ENCODE results near the gene PPT2.
A peak's percentile ranks its signal among the peaks of the same experiment; 100 is the strongest.

Gene PPT2

GRCh38 chr6:32153564-32154513 is at the start of gene PPT2:
Gene PPT2 (plus strand): TSS chr6:32154141. CDS start chr6:32154595, 454 bp downstream.
- Histone ChIP-seq H3K9me3 (ENCODE audit: control insufficient read depth, insufficient read depth, low read length) (no peaks in the 10 kb centered on the region), H3K4me3 (ENCODE audit: low read depth, low read length) (peak within 1 kb of the TSS; percentile 97), H3K27ac (ENCODE audit: low read depth, low read length) (peak within 1 kb of the TSS; percentile 94), H3K27me3 (ENCODE audit: control insufficient read depth, insufficient read depth, low read length) (peaks cover 41% of the 10 kb centered on the region), H3K9ac (ENCODE audit: low read depth, low read length) (peak within 1 kb of the TSS; percentile 90), H3K4me1 (ENCODE audit: control insufficient read depth, insufficient read depth, low read length) (peaks cover 27% of the 10 kb centered on the region), H3K36me3 (ENCODE audit: control insufficient read depth, insufficient read depth, low read length) (peaks cover 32% of the 10 kb centered on the region)

GRCh38 chr6:32105433-32105832 is 48.5 kb upstream of the PPT2 start:
- H3K4me3 ChIP-seq (ENCODE audit: low read depth, low read length), result no peak overlapping the region
- no peak overlapping the region for H3K27ac ChIP-seq (ENCODE audit: low read depth, low read length)
- H3K36me3 ChIP-seq (ENCODE audit: control insufficient read depth, insufficient read depth, low read length), result no peaks in the 10 kb centered on the region
- peaks cover 5% of the 10 kb centered on the region; the same call in 1 of the 2 replicates for H3K4me1 ChIP-seq (ENCODE audit: control insufficient read depth, insufficient read depth, low read length)
- no peaks in the 10 kb centered on the region for H3K9me3 ChIP-seq (ENCODE audit: control insufficient read depth, insufficient read depth, low read length)
- no peak overlapping the region for H3K9ac ChIP-seq (ENCODE audit: low read depth, low read length)
- H3K27me3 ChIP-seq (ENCODE audit: control insufficient read depth, insufficient read depth, low read length), result peaks cover 15% of the 10 kb centered on the region

GRCh38 chr6:32107406-32107805 is 46.5 kb upstream of the PPT2 start:
- no peak overlapping the region for H3K4me3 ChIP-seq (ENCODE audit: low read depth, low read length)
- peaks cover 5% of the 10 kb centered on the region; the same call in 1 of the 2 replicates for H3K4me1 ChIP-seq (ENCODE audit: control insufficient read depth, insufficient read depth, low read length)
- no peaks in the 10 kb centered on the region for H3K36me3 ChIP-seq (ENCODE audit: control insufficient read depth, insufficient read depth, low read length)
- H3K9ac ChIP-seq (ENCODE audit: low read depth, low read length), result no peak overlapping the region
- H3K27ac ChIP-seq (ENCODE audit: low read depth, low read length), result no peak overlapping the region
- H3K9me3 ChIP-seq (ENCODE audit: control insufficient read depth, insufficient read depth, low read length), result no peaks in the 10 kb centered on the region
- peaks cover 15% of the 10 kb centered on the region for H3K27me3 ChIP-seq (ENCODE audit: control insufficient read depth, insufficient read depth, low read length)

GRCh38 chr6:32108094-32108627 is 45.8 kb upstream of the PPT2 start:
- Histone ChIP-seq H3K36me3 (ENCODE audit: control insufficient read depth, insufficient read depth, low read length) (no peaks in the 10 kb centered on the region), H3K4me3 (ENCODE audit: low read depth, low read length) (no peak overlapping the region), H3K9me3 (ENCODE audit: control insufficient read depth, insufficient read depth, low read length) (no peaks in the 10 kb centered on the region), H3K27ac (ENCODE audit: low read depth, low read length) (no peak overlapping the region), H3K4me1 (ENCODE audit: control insufficient read depth, insufficient read depth, low read length) (peaks cover 5% of the 10 kb centered on the region; the same call in 1 of the 2 replicates), H3K27me3 (ENCODE audit: control insufficient read depth, insufficient read depth, low read length) (peaks cover 15% of the 10 kb centered on the region), H3K9ac (ENCODE audit: low read depth, low read length) (no peak overlapping the region)

- Histone ChIP-seq H3K36me3 (ENCODE audit: control insufficient read depth, insufficient read depth, low read length) (no peaks in the 10 kb centered on the region), H3K9me3 (ENCODE audit: control insufficient read depth, insufficient read depth, low read length) (no peaks in the 10 kb centered on the region), H3K4me3 (ENCODE audit: low read depth, low read length) (peak overlapping the region; percentile 31; the same call in 1 of the 2 replicates), H3K4me1 (ENCODE audit: control insufficient read depth, insufficient read depth, low read length) (peaks cover 5% of the 10 kb centered on the region; the same call in 1 of the 2 replicates), H3K9ac (ENCODE audit: low read depth, low read length) (no peak overlapping the region), H3K27me3 (ENCODE audit: control insufficient read depth, insufficient read depth, low read length) (peaks cover 15% of the 10 kb centered on the region), H3K27ac (ENCODE audit: low read depth, low read length) (no peak overlapping the region)
These were observed 45.2 kb upstream of the PPT2 start for GRCh38 chr6:32108727-32109113.

- no peaks in the 10 kb centered on the region for H3K9me3 ChIP-seq (ENCODE audit: control insufficient read depth, insufficient read depth, low read length)
- H3K4me3 ChIP-seq (ENCODE audit: low read depth, low read length), result peak within 1 kb of the TSS; percentile 31; the same call in 1 of the 2 replicates
- no peak within 1 kb of the TSS for H3K27ac ChIP-seq (ENCODE audit: low read depth, low read length)
- peaks cover 15% of the 10 kb centered on the region for H3K27me3 ChIP-seq (ENCODE audit: control insufficient read depth, insufficient read depth, low read length)
- no peaks in the 10 kb centered on the region for H3K36me3 ChIP-seq (ENCODE audit: control insufficient read depth, insufficient read depth, low read length)
- no peak within 1 kb of the TSS for H3K9ac ChIP-seq (ENCODE audit: low read depth, low read length)
- peaks cover 5% of the 10 kb centered on the region; the same call in 1 of the 2 replicates for H3K4me1 ChIP-seq (ENCODE audit: control insufficient read depth, insufficient read depth, low read length)
These were observed 44.7 kb upstream of the PPT2 start, which contains the start of gene TNXB for GRCh38 chr6:32109114-32109764. Gene TNXB (minus strand): TSS chr6:32109338. CDS start chr6:32098198, 11,140 bp downstream.

GRCh38 chr6:32109765-32110160 is 44.2 kb upstream of the PPT2 start:
- Histone ChIP-seq H3K4me3 (ENCODE audit: low read depth, low read length) (no peak overlapping the region), H3K27me3 (ENCODE audit: control insufficient read depth, insufficient read depth, low read length) (peaks cover 15% of the 10 kb centered on the region), H3K4me1 (ENCODE audit: control insufficient read depth, insufficient read depth, low read length) (peaks cover 5% of the 10 kb centered on the region; the same call in 1 of the 2 replicates), H3K27ac (ENCODE audit: low read depth, low read length) (no peak overlapping the region), H3K36me3 (ENCODE audit: control insufficient read depth, insufficient read depth, low read length) (peaks cover 2% of the 10 kb centered on the region; the same call in 1 of the 2 replicates), H3K9ac (ENCODE audit: low read depth, low read length) (no peak overlapping the region), H3K9me3 (ENCODE audit: control insufficient read depth, insufficient read depth, low read length) (no peaks in the 10 kb centered on the region)

- Histone ChIP-seq H3K4me1 (ENCODE audit: control insufficient read depth, insufficient read depth, low read length) (peaks cover 5% of the 10 kb centered on the region; the same call in 1 of the 2 replicates), H3K9ac (ENCODE audit: low read depth, low read length) (no peak overlapping the region), H3K27ac (ENCODE audit: low read depth, low read length) (no peak overlapping the region), H3K36me3 (ENCODE audit: control insufficient read depth, insufficient read depth, low read length) (peaks cover 9% of the 10 kb centered on the region), H3K9me3 (ENCODE audit: control insufficient read depth, insufficient read depth, low read length) (no peaks in the 10 kb centered on the region), H3K4me3 (ENCODE audit: low read depth, low read length) (no peak overlapping the region), H3K27me3 (ENCODE audit: control insufficient read depth, insufficient read depth, low read length) (peaks cover 15% of the 10 kb centered on the region)
These were observed 43.3 kb upstream of the PPT2 start for GRCh38 chr6:32110632-32111031.

GRCh38 chr6:32111424-32112066 is 42.4 kb upstream of the PPT2 start:
- Histone ChIP-seq H3K9ac (ENCODE audit: low read depth, low read length) (no peak overlapping the region), H3K4me1 (ENCODE audit: control insufficient read depth, insufficient read depth, low read length) (peaks cover 5% of the 10 kb centered on the region; the same call in 1 of the 2 replicates), H3K4me3 (ENCODE audit: low read depth, low read length) (no peak overlapping the region), H3K9me3 (ENCODE audit: control insufficient read depth, insufficient read depth, low read length) (no peaks in the 10 kb centered on the region), H3K27me3 (ENCODE audit: control insufficient read depth, insufficient read depth, low read length) (peaks cover 15% of the 10 kb centered on the region), H3K36me3 (ENCODE audit: control insufficient read depth, insufficient read depth, low read length) (peaks cover 18% of the 10 kb centered on the region), H3K27ac (ENCODE audit: low read depth, low read length) (no peak overlapping the region)

- no peak overlapping the region for H3K27ac ChIP-seq (ENCODE audit: low read depth, low read length)
- H3K27me3 ChIP-seq (ENCODE audit: control insufficient read depth, insufficient read depth, low read length), result peaks cover 13% of the 10 kb centered on the region
- H3K4me3 ChIP-seq (ENCODE audit: low read depth, low read length), result no peak overlapping the region
- no peak overlapping the region for H3K9ac ChIP-seq (ENCODE audit: low read depth, low read length)
- peaks cover 5% of the 10 kb centered on the region; the same call in 1 of the 2 replicates for H3K4me1 ChIP-seq (ENCODE audit: control insufficient read depth, insufficient read depth, low read length)
- peaks cover 28% of the 10 kb centered on the region for H3K36me3 ChIP-seq (ENCODE audit: control insufficient read depth, insufficient read depth, low read length)
- H3K9me3 ChIP-seq (ENCODE audit: control insufficient read depth, insufficient read depth, low read length), result no peaks in the 10 kb centered on the region
These were observed 41.4 kb upstream of the PPT2 start for GRCh38 chr6:32112431-32112980.

All from HUES48 (cell line).